Body of pancreas (tissue), 4 donors: ENCODE measurements around the gene APBA2. TPM values are rescaled to one million over a fixed set of nuclear protein-coding genes. Genes with fewer than 3 reads are reported as not detected.

ENCODE experiments used
- ATAC-seq: fragments of 150-250 bp; one replicate; pipeline ENCODE4 v1.9.1; 2016
- DNase-seq, 4 donors: peaks; one replicate each; pipeline ENCODE4 v3.0.0-alpha.2; 2019
- H3K27ac ChIP-seq, 4 donors: fragments of 200-600 bp; sonication (generic); 1 replicate in 3 of 4; 2 replicates in 1 of 4; pipeline versions ENCODE4 v1.5.1 to v1.6.1; 2016 to 2019; ENCODE audit warnings: mild to moderate bottlenecking in 1 of 4, mixed read lengths in 1 of 4, moderate library complexity in 1 of 4
- H3K27me3 ChIP-seq, 2 donors: fragments of 200-600 bp; sonication (generic); one replicate each; pipeline ENCODE4 v1.6.0; 2016; ENCODE audit warnings: mild to moderate bottlenecking in 1 of 2
- H3K36me3 ChIP-seq, 2 donors: fragments of 200-600 bp; sonication (generic); replicated peaks in 1 of 2; 2 replicates each; pipeline ENCODE4 v1.5.1; 2016; ENCODE audit warnings: low read depth in 2 of 2; ENCODE audit not compliant: insufficient read depth in 1 of 2
- H3K4me1 ChIP-seq: fragments of 200-600 bp; sonication (generic); one replicate; pipeline ENCODE4 v1.6.0; 2016
- H3K4me3 ChIP-seq, 2 donors: fragments of 200-600 bp; sonication (generic); 1 replicate in 1 of 2; 2 replicates in 1 of 2; pipeline ENCODE4 v1.5.1; 2016 to 2019
- H3K9me3 ChIP-seq, 3 donors: fragments of 200-600 bp; sonication (generic); 1 replicate in 2 of 3; 2 replicates in 1 of 3; pipeline ENCODE4 v1.5.1; 2016
- CTCF ChIP-seq, 7 experiments: fragments of 450-650 bp in 4 of 7; fragments of 200-600 bp in 3 of 7; sonication (generic) in 3 of 7; IDR thresholded peaks; one replicate each; pipeline ENCODE4 v1.5.1; 2016 to 2019; ENCODE audit warnings: antibody characterized with exemption in 7 of 7
- POLR2A ChIP-seq, 3 donors: fragments of 450-650 bp; IDR thresholded peaks; one replicate each; pipeline ENCODE4 v1.6.1; 2016; ENCODE audit warnings: antibody characterized with exemption in 3 of 3, mild to moderate bottlenecking in 2 of 3
- WGBS, 2 donors: methylation state at CpG; one replicate each; pipeline ENCODE4 v1.1.5; 2017; 5-methylcytosine and 5-hydroxymethylcytosine counted together
- intact Hi-C: fragments of 100-400 bp; cut with DNase I; formaldehyde crosslinking; loops from one replicate; pipeline ENCODE4 v1.15.1; 2023
- total RNA-seq, 2 donors: library from RNA; depleted of rRNA; stranded (reverse); fragments of >200 nt; gene quantifications; one replicate each; pipeline ENCODE4 v1.1.0, GENCODE V29; 2016

APBA2 gene
- total RNA-seq, 2 donors from 2014 or later: 13.2 to 29.0 TPM

GRCh38 chr15:29071232-29071881 lies 185.6 kb downstream of the APBA2 start:
- DNase-seq (no peak), ATAC-seq (no peak)
- Histone ChIP-seq H3K27me3 (no peaks in the 10 kb centered on the region), H3K4me3 (no peak overlapping the region), H3K36me3 (no peaks in the 10 kb centered on the region), H3K27ac (no peak overlapping the region), H3K4me1 (no peaks in the 10 kb centered on the region), H3K9me3 (no peaks in the 10 kb centered on the region)
- intact Hi-C loops: no loop called here
- TF ChIP-seq POLR2A (IDR thresholded peaks at IDR 0.05): no peak
- TF ChIP-seq CTCF (IDR thresholded peaks at IDR 0.05): no peak
- WGBS, 2 donors: 70 to 79% methylated on average over 9 to 11 of the region's 11 CpGs

- no peaks in the 10 kb centered on the region for H3K4me1 ChIP-seq
- no peaks in the 10 kb centered on the region for H3K27me3 ChIP-seq
- no peak for ATAC-seq
- no peak for TF ChIP-seq CTCF (IDR thresholded peaks at IDR 0.05)
- TF ChIP-seq POLR2A (IDR thresholded peaks at IDR 0.05): no peak
- no peaks in the 10 kb centered on the region for H3K36me3 ChIP-seq
- intact Hi-C loops: no loop called here
- H3K4me3 ChIP-seq: no peak overlapping the region
- 87 to 92% methylated on average over 2 to 7 of the region's 7 CpGs for WGBS, 2 donors
- no peak for DNase-seq
- H3K27ac ChIP-seq: no peak overlapping the region
- H3K9me3 ChIP-seq: no peaks in the 10 kb centered on the region
Observed at GRCh38 chr15:29071882-29072273, 186.1 kb downstream of the APBA2 start.

- Histone ChIP-seq H3K4me1 (no peaks in the 10 kb centered on the region), H3K36me3 (no peaks in the 10 kb centered on the region), H3K27me3 (no peaks in the 10 kb centered on the region), H3K4me3 (no peak overlapping the region), H3K27ac (no peak overlapping the region), H3K9me3 (no peaks in the 10 kb centered on the region)
- 77 to 83% methylated on average over 4 to 5 of the region's 5 CpGs for WGBS, 2 donors
- TF ChIP-seq CTCF (IDR thresholded peaks at IDR 0.05): no peak
- TF ChIP-seq POLR2A (IDR thresholded peaks at IDR 0.05): no peak
- DNase-seq (no peak), ATAC-seq (no peak)
- intact Hi-C loops: no loop called here
Observed at GRCh38 chr15:29072444-29072843, 186.7 kb downstream of the APBA2 start.

GRCh38 chr15:29074045-29074444 lies 188.3 kb downstream of the APBA2 start:
- no peak overlapping the region for H3K4me3 ChIP-seq
- H3K36me3 ChIP-seq: no peaks in the 10 kb centered on the region
- intact Hi-C loops: no loop called here
- ATAC-seq: no peak
- no peaks in the 10 kb centered on the region for H3K9me3 ChIP-seq
- WGBS, 2 donors: 49 to 55% methylated on average over 4 of the region's 4 CpGs
- no peaks in the 10 kb centered on the region for H3K27me3 ChIP-seq
- H3K27ac ChIP-seq: no peak overlapping the region
- DNase-seq: no peak
- H3K4me1 ChIP-seq: no peaks in the 10 kb centered on the region
- no peak for TF ChIP-seq CTCF (IDR thresholded peaks at IDR 0.05)
- TF ChIP-seq POLR2A (IDR thresholded peaks at IDR 0.05): no peak

GRCh38 chr15:29078541-29078940 lies 192.8 kb downstream of the APBA2 start:
- Histone ChIP-seq H3K27me3 (no peaks in the 10 kb centered on the region), H3K4me3 (no peak overlapping the region), H3K9me3 (no peaks in the 10 kb centered on the region), H3K27ac (no peak overlapping the region), H3K4me1 (no peaks in the 10 kb centered on the region), H3K36me3 (no peaks in the 10 kb centered on the region)
- 92% methylated on average over 10 of the region's 10 CpGs for WGBS, 2 donors
- ATAC-seq (no peak), DNase-seq (no peak)
- TF ChIP-seq POLR2A (IDR thresholded peaks at IDR 0.05): no peak
- no peak for TF ChIP-seq CTCF (IDR thresholded peaks at IDR 0.05)
- intact Hi-C loops: no loop called here
